NCI-H2081 treated with DMSO at 0.1 percent for 48 hours (cell line): ENCODE results near the gene LTBP4.
"Not testable (repeated sequence)": the region's sequence is repeated elsewhere in the genome, so short reads cannot be mapped to it uniquely, and the experiment has no call there.

Experiments
- DNase-seq: peaks from one replicate; lab custom pipeline; 2025; lab: John Stamatoyannopoulos, UW

LTBP4 gene

DNA sequence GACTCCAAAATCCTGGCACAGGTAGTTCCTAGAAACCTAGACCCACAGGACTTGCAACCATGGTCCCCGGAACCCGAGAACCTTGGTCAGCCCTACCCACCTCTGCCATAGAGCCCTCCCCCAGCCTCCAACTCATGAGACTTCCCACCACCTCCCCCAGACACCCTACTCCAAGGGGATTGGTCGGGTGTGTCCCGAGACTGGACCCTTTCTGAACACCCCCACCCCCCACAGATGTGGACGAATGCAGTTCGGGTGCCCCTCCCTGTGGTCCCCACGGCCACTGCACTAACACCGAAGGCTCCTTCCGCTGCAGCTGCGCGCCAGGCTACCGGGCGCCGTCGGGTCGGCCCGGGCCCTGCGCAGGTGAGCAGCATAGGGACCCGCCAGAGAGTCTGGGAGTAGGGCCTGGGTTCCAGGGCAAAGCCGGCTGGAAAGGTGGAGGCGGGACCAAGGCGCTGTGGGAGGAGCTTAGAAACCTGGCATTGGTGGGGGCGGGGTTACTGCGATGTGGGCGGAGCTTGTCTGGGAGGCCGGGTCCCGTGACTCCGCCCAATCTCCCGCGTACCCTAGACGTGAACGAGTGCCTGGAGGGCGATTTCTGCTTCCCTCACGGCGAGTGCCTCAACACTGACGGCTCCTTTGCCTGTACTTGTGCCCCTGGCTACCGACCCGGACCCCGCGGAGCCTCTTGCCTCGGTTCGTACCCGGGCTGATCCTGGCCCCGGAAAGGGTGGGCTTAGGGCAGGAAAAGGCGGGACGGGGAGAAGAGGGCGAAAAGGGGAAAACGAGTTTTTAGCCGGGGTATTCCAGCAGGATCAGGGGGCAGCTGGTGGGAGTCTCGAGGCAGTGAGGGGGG is 11.9 kb downstream of the LTBP4 start:
- DNase-seq = no peak

DNA sequence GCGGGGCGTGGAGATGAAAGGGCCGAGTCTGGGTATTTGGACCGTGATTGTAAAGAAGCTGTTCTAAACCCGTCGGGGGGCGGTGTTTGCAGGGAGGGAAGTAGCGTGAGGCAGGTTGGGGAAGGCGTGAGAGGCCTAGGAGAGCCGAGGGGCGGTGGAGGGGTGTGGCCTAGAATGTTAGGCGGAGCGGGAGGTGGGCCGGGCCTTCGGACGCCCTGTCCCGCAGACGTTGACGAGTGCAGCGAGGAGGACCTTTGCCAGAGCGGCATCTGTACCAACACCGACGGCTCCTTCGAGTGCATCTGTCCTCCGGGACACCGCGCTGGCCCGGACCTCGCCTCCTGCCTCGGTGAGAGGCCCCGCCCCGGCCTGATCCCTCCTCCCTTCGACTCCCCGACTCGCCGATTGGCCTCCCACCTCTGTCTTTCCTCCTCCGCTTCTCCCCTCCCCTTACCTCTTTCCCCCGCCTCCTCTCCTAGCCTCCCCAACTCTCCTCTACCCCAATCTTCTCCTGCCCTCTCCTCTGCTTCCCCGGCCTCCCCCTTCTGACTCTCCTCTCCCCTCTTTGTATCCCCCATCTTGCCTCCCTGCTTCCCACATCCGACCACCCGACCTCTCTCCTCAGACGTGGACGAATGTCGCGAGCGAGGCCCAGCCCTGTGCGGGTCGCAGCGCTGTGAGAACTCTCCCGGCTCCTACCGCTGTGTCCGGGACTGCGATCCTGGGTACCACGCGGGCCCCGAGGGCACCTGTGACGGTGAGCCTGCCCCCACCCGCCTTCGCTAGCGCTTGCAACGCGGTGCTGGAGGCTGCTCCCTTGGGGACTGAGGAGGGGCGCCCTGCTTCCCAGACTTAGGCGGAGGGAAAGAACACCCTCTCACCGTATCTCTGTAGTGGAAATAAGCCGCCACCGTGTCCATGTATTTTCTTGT is 12.8 kb downstream of the LTBP4 start:
- peak; percentile 19 for DNase-seq

DNA sequence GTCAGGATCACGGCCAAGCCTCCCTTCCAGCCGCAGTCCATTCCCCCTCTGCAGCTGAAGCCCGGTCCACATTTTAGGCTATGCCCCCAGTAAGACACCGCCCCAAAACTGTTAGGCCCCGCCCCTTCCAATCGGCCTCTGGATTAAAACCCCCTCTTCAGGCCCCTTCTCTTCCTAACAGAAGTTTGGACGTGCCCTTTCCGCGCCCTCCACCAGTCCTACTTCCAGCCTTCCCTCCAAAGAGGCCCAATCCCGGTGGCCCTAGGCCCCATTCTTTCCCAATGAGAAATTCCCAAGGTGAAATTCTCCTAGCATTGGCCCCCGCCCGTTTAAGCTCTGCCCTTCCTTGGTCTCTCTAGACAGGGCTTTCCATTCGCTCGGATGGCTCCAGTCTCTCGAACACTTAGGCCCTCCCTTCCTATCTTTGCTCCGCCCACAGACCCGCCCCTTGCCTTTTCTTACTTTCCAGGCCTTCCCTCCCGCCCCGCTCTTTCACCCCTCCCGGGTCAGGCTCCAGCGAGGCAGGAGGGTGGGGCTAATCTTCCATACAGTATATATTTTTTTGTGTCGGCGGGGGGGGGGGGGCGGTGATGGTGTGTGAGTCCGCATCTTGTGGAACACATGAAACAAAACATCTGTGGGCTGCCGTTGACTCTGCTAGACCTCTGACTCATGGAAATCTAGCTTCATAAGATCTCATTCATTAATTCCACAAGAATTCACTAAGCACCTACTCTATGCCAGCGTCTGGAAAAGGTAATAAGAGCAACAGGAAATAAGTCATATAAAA is 13.6 kb downstream of the LTBP4 start:
- no peak for DNase-seq

DNA sequence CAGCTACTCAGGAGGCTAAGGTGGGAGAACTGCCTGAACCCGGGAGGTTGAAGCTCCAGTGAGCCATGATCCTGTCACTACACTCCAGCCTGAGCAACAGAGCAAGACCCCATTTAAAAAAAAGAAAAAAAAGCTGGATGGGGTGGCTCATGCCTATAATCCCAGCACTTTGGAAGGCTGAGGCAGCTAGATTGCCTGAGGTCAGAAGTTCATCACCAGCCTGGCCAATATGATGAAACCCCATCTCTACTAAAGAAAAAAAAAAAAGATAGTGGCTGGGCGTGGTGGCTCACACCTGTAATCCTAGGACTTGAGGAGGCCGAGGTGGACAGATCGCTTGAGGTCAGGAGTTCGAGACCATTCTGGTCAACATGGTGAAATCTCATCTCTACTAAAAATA is 15.0 kb downstream of the LTBP4 start:
- DNase-seq = no peak

DNA sequence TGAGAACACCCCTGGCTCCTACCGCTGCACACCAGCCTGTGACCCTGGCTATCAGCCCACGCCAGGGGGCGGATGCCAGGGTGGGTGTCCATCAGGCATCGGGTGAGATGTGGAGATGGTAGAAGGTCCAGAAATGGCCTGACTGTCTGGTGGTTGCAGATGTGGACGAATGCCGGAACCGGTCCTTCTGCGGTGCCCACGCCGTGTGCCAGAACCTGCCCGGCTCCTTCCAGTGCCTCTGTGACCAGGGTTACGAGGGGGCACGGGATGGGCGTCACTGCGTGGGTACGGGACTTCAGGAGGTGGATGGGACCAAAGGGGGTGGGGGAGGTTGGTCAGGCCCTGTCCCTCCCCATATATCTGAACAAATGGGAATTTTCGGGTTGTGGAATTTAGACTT is 15.8 kb downstream of the LTBP4 start:
- DNase-seq = no peak

DNA sequence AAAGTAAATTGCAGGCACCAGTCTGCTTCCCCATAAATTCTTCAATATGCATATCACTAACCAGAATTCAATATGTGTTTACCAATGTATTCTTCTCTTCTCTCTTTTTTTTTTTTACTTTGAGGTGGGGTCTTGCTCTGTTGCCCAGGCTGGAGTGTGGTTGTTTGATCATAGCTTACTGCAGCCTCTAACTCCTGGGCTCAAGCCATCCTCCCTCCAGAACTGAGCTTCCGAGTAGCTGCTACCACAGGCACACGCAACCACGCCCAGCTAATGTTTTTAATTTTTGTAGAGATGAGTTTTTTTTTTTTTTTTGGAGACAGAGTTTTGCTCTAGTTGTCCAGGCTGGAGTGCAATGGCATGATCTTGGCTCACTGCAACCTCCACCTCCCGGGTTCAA is 16.8 kb downstream of the LTBP4 start:
- DNase-seq = no peak

DNA sequence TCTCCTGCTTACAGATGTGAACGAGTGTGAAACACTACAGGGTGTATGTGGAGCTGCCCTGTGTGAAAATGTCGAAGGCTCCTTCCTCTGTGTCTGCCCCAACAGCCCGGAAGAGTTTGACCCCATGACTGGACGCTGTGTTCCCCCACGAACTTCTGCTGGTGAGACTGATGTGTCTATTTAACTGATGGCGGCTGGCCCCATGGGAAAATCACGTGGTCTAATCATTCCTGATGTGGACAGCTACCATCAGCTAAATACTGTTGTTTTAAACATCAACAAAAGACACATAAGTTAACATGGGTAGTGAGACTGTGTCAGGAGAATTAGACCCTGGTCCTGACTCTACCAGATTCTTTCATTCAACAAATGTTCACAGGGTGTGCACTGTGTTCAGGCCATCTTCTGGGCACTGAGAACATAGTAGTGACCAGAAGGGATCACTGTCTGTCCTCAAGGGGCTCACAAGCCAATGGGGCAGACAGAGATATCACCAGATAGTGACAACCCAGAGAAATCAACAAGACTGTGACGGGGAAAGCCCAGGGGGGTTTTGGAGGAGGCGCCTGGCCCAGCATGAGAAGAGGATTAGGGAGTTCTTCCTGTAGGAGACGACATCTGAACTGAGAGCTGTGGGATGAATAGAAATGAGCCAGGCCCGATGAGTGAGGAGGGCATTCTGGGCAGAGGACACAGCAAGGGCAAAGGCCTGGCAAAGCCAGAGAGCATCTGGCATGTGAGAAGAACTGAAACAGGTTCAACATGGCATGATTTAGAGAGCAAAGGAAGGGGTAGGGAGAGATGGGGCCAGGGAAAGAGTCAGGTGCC is 18.4 kb downstream of the LTBP4 start:
- no peak for DNase-seq

DNA sequence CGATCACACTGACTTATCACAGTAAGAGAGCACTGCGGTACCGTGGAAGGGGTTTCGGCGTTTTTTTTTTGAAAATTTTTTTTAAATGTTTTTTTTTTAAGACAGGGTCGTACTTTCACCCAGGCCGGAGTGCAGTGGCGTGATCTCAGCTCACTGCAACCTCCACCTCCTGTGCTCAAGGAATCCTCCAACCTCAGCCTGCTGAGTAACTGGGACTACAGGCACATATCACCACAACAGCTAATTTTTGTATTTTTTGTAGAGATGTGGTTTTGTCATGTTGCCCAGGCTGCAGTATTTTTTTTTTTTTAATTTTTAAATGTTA is 19.0 kb downstream of the LTBP4 start:
- DNase-seq = no peak

DNA sequence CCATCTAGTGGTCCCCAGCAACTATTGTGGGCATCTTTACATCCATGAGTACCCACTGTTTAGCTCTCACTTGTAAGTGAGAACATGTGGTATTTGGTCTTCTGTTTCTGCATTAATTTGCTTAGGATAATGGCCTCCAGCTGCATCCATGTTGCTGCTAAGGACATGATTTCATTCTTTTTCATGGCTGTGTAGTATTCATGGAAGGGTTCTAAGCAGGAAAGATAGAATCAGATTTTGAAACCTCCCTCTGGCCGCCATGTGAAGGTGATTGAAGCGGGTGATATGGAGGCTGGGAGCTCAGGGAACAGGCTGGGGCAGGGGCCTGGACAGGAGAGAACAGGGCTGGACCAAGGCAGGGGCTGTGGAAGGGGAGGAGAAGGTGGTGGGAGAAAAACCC is 20.1 kb downstream of the LTBP4 start:
- DNase-seq = no peak

DNA sequence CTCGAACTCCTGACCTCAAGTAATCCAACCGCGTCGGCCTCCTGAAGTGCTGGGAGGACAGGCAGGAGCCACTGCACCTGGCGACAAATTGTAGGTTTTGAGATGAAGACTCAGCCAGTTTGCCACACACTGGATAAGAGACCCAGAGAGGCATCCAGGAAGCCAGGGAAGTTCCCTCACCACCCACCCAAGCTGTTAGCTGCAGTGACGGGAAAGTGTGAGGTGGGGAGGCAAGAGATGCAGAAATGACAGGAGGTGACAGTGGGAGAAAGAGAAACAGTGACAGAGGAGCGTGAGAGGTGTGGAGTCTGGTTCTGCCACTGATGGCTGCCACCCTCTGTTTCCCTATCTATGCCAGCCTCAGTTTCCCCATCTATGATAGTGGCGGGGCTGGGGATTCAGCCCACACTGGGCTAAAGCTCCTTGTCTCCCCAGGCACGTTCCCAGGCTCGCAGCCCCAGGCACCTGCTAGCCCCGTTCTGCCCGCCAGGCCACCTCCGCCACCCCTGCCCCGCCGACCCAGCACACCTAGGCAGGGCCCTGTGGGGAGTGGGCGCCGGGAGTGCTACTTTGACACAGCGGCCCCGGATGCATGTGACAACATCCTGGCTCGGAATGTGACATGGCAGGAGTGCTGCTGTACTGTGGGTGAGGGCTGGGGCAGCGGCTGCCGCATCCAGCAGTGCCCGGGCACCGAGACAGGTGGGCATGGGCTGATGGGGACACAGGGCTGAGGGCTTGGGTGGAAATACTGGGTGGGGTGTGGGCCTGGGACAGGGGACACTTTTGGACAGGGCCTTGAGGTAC is 21.0 kb downstream of the LTBP4 start:
- DNase-seq = no peak

DNA sequence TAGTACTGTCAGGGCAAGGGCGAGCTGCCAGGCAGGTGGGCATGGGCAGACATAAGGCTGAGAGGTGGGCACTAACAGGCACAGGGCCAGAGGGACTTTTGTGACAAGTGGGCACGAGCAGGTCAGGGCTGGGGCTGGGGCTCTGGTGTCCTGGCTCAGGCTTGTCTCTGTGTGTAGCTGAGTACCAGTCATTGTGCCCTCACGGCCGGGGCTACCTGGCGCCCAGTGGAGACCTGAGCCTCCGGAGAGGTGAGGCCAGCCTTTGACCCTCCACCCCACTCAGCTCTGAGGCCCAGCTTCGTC is 21.6 kb downstream of the LTBP4 start:
- DNase-seq = no peak

DNA sequence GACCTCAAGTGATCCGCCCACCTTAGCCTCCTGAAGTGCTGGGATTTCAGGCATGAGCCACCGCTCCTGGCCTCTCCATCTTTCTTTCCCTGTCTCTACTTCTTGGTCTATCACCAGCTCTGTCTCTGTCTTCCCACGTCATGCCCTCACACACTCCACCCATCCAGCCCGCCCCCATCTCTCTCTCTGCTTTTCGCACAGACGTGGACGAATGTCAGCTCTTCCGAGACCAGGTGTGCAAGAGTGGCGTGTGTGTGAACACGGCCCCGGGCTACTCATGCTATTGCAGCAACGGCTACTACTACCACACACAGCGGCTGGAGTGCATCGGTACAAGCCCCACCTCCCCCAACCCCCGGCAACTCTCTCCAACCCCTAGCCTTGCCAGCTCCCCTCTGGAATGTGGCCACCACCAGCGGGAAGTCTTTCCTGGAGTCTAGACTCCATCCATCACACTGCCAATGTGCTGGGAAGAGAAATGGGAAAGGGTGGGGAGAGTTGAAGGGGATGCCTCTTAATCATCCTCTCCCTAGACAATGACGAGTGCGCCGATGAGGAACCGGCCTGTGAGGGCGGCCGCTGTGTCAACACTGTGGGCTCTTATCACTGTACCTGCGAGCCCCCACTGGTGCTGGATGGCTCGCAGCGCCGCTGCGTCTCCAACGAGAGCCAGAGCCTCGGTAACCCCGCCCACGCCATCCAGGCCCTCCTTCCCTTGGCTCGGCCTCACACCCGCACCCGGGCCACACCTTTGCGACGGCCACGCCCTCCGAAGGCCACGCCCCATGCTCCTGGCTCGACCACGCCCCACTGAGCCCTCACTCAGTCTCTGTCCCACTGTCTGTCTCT is 22.5 kb downstream of the LTBP4 start:
- DNase-seq = peak; percentile 4

DNA sequence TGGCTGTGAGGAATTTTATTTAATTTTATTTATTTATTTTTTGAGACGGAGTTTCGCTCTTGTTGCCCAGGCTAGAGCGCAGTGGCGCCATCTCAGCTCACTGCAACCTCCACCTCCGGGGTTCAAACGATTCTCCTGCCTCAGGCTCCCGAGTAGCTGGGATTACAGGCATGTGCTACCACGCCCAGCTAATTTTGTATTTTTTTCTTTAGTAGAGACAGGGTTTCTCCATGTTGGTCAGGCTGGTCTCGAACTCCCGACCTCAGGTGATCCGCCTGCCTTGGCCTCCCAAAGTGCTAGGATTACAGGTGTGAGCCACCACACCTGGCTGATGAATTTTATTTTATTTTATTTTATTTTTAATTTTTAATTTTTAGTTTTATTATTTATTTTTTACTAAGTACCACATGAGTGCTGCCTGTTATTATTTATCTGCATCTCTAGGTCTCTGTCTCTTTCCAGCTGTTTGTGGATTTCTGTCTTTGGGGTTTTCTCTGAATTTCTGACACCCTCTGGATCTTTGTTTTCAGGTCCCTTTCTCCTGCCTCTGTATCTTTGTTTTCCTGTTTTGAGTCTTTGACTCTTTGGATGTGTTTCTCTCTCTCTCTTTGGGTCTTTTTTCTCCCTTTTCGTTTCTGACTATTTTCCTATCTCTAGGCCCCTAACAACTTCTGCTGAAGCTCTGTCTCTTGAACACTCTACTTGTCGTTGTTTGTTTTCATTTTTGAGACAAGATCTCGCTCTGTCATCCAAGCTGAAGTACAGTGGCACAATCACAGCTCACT is 23.4 kb downstream of the LTBP4 start:
- not testable (repeated sequence) for DNase-seq

DNA sequence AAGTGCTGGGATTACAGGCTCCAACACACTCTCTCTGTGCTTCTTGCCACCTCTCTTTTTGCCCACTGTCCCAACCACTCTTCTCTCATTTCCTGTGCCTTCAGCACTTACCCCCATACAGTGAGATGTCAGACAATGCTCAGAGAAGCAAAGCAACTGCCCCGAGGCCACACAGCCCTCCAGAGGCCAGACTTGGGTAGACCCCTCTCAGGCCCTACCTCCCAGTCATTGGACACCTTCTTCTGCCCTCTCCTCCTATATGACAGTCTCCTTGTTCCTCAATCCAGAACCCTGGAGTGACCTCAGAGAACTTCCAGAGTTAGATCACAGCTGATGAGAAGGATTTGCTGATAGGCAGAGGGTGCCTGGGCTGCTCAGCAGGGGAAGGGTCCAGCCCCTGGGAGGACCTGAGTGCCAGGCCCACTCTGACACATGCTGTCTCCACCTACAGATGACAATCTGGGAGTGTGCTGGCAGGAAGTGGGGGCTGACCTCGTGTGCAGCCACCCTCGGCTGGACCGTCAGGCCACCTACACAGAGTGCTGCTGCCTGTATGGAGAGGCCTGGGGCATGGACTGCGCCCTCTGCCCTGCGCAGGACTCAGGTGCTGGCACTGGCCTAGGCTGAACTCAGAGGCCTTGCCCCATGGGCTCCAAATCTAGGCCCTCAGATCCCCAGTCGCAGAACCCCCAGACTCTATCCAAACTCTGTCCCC is 24.4 kb downstream of the LTBP4 start:
- no peak for DNase-seq

DNA sequence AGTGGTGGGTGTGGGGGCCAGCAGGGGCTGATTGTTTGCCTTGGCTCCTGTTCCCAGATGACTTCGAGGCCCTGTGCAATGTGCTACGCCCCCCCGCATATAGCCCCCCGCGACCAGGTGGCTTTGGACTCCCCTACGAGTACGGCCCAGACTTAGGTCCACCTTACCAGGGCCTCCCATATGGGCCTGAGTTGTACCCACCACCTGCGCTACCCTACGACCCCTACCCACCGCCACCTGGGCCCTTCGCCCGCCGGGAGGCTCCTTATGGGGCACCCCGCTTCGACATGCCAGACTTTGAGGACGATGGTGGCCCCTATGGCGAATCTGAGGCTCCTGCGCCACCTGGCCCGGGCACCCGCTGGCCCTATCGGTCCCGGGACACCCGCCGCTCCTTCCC is 25.7 kb downstream of the LTBP4 start:
- DNase-seq = no peak

DNA sequence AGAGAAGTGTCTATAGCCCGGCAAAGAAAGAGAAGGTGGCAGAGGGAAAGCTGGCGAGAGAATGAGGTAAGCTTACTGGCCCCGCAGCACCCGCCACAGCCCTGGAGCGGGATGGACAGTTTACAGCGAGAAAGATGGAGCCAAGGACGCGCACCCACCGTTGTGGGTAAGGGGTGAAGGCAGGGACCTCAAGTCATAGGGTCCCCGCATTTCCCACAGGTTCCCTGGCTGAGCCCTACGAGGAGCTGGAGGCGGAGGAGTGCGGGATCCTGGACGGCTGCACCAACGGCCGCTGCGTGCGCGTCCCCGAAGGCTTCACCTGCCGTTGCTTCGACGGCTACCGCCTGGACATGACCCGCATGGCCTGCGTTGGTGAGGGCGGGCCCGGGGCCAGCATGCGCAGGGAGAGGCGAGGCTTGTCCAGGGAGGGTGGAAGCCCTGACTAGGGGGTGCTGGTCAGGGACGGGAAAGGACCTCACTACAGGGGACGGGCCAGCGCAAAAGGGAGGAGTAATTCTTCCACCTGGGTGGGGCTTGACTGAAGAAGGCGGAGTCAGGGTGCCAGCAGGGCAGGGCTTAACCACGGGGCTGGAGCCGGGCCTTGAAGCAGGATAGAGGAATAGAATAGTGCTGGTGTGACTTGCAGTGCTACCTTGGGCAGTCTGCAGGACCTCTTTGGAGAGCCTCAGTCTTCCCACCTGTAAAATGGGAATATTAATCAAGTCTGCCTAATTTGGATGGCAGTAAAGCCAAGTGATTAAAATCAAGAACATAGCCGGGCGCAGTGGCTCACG is 26.5 kb downstream of the LTBP4 start:
- DNase-seq = no peak

DNA sequence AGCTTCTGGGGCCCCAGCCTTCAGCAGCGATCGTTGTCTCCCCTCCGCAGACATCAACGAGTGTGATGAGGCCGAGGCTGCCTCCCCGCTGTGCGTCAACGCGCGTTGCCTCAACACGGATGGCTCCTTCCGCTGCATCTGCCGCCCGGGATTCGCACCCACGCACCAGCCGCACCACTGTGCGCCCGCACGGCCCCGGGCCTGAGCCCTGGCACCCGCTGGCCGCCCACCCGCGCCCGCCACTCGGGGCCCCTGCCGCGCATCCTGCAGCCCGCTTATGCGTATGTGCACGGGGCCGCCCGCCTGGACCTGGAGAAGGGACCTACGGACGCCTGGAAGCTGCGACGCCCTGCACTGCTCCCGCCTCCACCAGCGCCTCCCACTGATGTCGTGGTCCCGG is 28.2 kb downstream of the LTBP4 start:
- DNase-seq = no peak
